Measurements from ENCODE around the gene YARS1.

DNA sequence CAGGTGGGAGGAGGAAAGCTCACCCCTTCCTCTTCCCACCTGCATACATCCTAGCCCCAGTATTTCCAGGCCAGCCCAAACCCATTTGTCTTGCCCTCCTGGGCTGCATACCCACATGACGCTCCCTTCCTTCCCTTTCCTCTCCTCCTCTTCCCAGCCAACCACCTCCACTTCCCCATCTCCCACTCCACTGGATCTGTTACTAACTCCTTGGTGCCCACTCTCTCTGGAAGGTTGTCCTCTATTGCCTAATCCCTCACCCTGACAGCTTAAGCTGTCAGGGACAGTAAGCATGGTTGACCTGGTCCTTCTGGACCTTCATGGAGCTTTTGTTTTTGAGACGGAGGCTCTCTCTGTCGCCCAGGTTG, 91.6 kb downstream of the YARS1 start:
- TF ChIP-seq, protein P1, sequence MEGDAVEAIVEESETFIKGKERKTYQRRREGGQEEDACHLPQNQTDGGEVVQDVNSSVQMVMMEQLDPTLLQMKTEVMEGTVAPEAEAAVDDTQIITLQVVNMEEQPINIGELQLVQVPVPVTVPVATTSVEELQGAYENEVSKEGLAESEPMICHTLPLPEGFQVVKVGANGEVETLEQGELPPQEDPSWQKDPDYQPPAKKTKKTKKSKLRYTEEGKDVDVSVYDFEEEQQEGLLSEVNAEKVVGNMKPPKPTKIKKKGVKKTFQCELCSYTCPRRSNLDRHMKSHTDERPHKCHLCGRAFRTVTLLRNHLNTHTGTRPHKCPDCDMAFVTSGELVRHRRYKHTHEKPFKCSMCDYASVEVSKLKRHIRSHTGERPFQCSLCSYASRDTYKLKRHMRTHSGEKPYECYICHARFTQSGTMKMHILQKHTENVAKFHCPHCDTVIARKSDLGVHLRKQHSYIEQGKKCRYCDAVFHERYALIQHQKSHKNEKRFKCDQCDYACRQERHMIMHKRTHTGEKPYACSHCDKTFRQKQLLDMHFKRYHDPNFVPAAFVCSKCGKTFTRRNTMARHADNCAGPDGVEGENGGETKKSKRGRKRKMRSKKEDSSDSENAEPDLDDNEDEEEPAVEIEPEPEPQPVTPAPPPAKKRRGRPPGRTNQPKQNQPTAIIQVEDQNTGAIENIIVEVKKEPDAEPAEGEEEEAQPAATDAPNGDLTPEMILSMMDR (IDR thresholded peaks at IDR 0.05), result no peak
- TF ChIP-seq ZFX (IDR thresholded peaks at IDR 0.05; ENCODE audit: borderline replicate concordance), result no peak

All from 22Rv1 (cell line).